WERI-Rb-1 (cell line): Measurements from ENCODE around the gene NRXN2.
A peak's percentile ranks its signal among the peaks of the same experiment; 100 is the strongest.

ENCODE experiments used
- DNase-seq: peaks from one replicate; pipeline ENCODE4 v3.0.0-alpha.2; 2020
- H3K27ac ChIP-seq: fragments of 250-450 bp; sonication (Bioruptor Pico); 2 replicates; pipeline ENCODE4 v1.5.1; 2020; ENCODE audit warnings: mild to moderate bottlenecking, moderate library complexity
- H3K27me3 ChIP-seq: fragments of 250-450 bp; sonication (Bioruptor Pico); 2 replicates; pipeline ENCODE4 v1.5.1; 2021; ENCODE audit warnings: mild to moderate bottlenecking, low read depth, moderate library complexity; ENCODE audit not compliant: insufficient read depth, severe bottlenecking
- H3K36me3 ChIP-seq: fragments of 250-450 bp; sonication (Bioruptor Pico); 2 replicates; pipeline ENCODE4 v1.5.1; 2020; ENCODE audit warnings: mild to moderate bottlenecking, moderate library complexity
- H3K4me3 ChIP-seq: 2 replicates; pipeline ENCODE4 v1.5.1; 2011; ENCODE audit warnings: low read depth, mild to moderate bottlenecking, control low read depth, low read length
- H3K9me3 ChIP-seq: fragments of 250-450 bp; sonication (Bioruptor Pico); 2 replicates; pipeline ENCODE4 v1.5.1; 2021; ENCODE audit warnings: mild to moderate bottlenecking, moderate library complexity; ENCODE audit not compliant: severe bottlenecking
- CTCF ChIP-seq: IDR thresholded peaks from 2 replicates; pipeline ENCODE4 v1.5.1; 2011; ENCODE audit warnings: low read depth, mild to moderate bottlenecking, control low read depth, inconsistent platforms, low read length

The NRXN2 gene

GRCh38 chr11:64760759-64761420 is 37.9 kb upstream of the NRXN2 start:
- DNase-seq: no peak
- Histone ChIP-seq H3K4me3 (no peak overlapping the region), H3K9me3 (no peaks in the 10 kb centered on the region), H3K36me3 (peaks cover 34% of the 10 kb centered on the region), H3K27ac (peak overlapping the region; percentile 63; the same call in 1 of the 2 replicates), H3K27me3 (no peaks in the 10 kb centered on the region)
- TF ChIP-seq CTCF: no peak

- Histone ChIP-seq H3K4me3 (no peak within 1 kb of the TSS), H3K9me3 (no peaks in the 10 kb centered on the region), H3K27me3 (no peaks in the 10 kb centered on the region), H3K36me3 (peaks cover 25% of the 10 kb centered on the region), H3K27ac (peak within 1 kb of the TSS; percentile 63)
- no peak for TF ChIP-seq CTCF
- DNase-seq: peak; percentile 88
Observed at GRCh38 chr11:64759722-64760719, 37.0 kb upstream of the NRXN2 start, which contains the start of gene PYGM. Gene PYGM, minus strand, starts transcription at chr11:64759974. Its CDS starts 76 bp downstream, at chr11:64759898.

- Histone ChIP-seq H3K4me3 (no peak overlapping the region), H3K27me3 (no peaks in the 10 kb centered on the region), H3K9me3 (no peaks in the 10 kb centered on the region), H3K27ac (peak overlapping the region; percentile 63), H3K36me3 (peaks cover 17% of the 10 kb centered on the region)
- peak; percentile 43 for DNase-seq
- no peak for TF ChIP-seq CTCF
Observed at GRCh38 chr11:64759131-64759721, 36.2 kb upstream of the NRXN2 start.

GRCh38 chr11:64758330-64759079 is 35.5 kb upstream of the NRXN2 start:
- Histone ChIP-seq H3K9me3 (no peaks in the 10 kb centered on the region), H3K4me3 (no peak overlapping the region), H3K27me3 (no peaks in the 10 kb centered on the region), H3K27ac (no peak overlapping the region), H3K36me3 (peaks cover 10% of the 10 kb centered on the region)
- DNase-seq: peak; percentile 3
- no peak for TF ChIP-seq CTCF

GRCh38 chr11:64757549-64758329 is 34.7 kb upstream of the NRXN2 start:
- H3K4me3 ChIP-seq: no peak overlapping the region
- no peak overlapping the region for H3K27ac ChIP-seq
- peaks cover 2% of the 10 kb centered on the region; the same call in 1 of the 2 replicates for H3K36me3 ChIP-seq
- TF ChIP-seq CTCF: no peak
- H3K9me3 ChIP-seq: no peaks in the 10 kb centered on the region
- H3K27me3 ChIP-seq: no peaks in the 10 kb centered on the region
- peak; percentile 6 for DNase-seq
